GM21723 (cell line): ENCODE results near the gene SERINC5.
"Not testable (repeated sequence)": the region's sequence is repeated elsewhere in the genome, so short reads cannot be mapped to it uniquely, and the experiment has no call there.

ENCODE experiments used
- ATAC-seq: cut with Tn5 transposase; IDR thresholded peaks from one replicate; pipeline ENCODE4 v1.9.1; 2021; ENCODE audit warnings: mild to moderate bottlenecking, moderate library complexity; ENCODE audit not compliant: unreplicated experiment

SERINC5 gene

DNA sequence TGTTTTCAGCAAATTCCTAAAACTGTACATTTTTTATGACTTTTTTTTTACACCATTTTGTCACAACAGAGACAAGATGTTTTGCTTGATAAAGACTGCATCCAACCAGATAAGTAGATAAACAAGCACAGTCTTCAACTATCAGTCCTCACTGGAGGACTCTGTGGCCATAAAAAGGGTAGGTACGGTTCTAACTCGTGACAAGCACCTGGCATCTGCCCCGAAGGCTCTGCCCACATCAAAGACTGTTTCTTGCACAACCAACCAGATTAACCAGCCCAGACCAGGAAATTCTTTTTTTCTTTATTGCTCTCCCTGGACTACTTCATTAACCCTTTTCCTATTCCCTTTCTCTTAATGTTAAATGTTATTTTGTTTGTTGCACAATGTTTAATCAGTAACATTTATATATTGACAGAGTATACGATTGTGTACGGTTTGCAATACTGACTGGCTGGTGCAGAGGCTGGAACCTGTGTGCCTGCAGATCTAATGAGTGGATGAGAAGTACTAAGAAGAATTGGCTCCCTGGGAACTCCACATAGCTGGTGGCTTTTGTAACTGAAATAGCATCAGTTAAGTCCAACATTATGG lies 74.1 kb downstream of the SERINC5 start:
- no peak for ATAC-seq

GRCh38 chr5:80177236-80177635 lies 78.6 kb downstream of the SERINC5 start:
- ATAC-seq: no peak

GRCh38 chr5:80175337-80175736 lies 80.5 kb downstream of the SERINC5 start:
- no peak for ATAC-seq

- no peak for ATAC-seq
Measured at GRCh38 chr5:80174790-80175189, 81.1 kb downstream of the SERINC5 start.

DNA sequence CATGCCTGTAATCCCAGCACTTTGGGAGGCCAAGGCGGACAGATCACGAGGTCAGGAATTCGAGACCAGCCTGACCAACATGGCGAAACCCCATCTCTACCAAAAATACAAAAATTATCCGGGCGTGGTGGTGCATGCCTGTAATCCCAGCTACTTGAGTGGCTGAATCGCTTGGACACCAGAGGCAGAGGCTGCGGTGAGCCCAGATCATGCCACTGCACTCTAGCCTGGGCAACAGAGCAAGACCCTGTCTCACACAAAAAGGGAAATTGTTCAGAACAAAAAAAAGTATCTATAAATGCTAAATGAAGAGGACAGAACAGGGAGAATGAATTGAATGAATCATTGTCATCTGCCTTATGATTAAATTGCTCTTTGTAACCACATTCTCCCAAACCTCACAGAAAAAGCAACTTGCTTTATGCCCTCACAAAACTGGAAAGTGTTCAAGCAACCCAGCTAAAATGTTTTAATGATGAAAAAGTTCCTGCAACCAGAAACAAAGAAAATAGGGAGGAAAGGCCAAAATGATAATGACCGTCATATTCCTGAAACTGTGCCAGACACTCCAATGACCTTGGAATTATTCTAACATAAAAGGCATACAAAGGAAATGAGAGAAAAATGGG lies 83.7 kb downstream of the SERINC5 start:
- no peak for ATAC-seq

DNA sequence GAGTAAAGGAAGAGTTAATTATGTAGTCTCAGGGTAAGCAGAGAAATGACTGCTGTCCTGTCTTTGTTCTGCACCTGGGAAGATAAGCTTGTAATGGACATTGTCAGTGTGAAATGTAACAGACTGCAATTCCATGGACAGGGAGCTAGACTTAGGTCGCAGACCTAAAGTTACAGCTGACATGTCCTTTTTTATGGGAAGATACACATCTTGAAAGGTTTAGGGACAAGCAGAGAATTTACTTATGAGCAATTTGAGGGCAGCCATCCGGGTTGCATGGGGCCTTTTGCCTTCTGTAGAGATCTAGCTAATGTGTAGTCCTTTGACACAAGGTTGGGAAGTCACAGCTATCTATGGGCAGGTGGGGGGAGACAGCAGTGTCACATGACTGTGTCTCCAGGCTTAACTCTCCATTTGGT lies 85.7 kb downstream of the SERINC5 start:
- ATAC-seq: no peak

DNA sequence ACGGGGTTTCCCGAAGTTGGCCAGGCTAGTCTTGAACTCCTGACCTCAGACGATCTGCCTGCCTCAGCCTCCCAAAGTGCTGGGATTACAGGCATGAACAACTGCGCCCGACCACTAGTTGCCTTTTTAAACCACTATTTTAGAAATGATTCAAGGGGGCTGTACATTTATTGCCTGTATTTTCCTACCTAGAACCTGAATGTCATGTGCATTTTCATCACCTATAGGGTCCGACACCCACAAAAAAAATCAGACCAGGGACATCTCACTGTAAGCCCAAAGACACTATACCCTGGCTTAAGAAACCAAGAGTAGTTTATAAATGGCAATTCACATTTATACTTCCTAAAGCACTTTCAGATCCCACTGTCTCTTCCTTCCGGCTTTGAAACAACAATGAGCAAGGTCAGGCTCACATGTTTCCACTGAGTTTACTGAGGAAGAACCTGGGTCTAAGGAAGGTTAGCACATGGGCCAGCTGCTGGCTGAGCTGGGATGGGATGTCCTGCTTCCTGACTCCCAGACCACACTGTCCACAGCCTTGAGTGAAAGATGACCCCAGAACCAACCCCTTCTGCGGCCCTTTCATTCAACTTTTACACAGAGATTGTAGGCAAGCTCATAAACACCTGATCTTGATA lies 87.3 kb downstream of the SERINC5 start:
- no peak for ATAC-seq

GRCh38 chr5:80165452-80165851 lies 90.4 kb downstream of the SERINC5 start:
- ATAC-seq: no peak

DNA sequence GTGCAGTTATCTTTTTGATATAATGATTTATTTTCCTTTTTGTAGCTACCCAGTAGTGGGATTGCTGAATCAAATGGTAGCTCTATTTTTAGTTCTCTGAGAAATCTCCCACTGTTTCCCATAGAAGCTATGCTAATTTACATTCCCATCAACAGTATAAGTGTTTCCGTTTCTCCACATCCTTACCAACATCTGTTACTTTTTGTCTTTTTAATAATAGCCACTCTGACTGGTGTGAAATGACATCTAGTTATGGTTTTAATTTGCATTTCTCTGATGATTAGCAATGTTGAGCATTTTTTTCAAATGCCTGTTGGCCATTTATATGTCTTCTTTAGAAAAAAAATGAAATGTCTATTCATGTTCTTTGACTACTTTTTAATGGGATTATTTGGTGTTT lies 94.7 kb downstream of the SERINC5 start:
- no peak for ATAC-seq

- ATAC-seq: no peak
Measured at GRCh38 chr5:80160242-80160641, 95.6 kb downstream of the SERINC5 start.

DNA sequence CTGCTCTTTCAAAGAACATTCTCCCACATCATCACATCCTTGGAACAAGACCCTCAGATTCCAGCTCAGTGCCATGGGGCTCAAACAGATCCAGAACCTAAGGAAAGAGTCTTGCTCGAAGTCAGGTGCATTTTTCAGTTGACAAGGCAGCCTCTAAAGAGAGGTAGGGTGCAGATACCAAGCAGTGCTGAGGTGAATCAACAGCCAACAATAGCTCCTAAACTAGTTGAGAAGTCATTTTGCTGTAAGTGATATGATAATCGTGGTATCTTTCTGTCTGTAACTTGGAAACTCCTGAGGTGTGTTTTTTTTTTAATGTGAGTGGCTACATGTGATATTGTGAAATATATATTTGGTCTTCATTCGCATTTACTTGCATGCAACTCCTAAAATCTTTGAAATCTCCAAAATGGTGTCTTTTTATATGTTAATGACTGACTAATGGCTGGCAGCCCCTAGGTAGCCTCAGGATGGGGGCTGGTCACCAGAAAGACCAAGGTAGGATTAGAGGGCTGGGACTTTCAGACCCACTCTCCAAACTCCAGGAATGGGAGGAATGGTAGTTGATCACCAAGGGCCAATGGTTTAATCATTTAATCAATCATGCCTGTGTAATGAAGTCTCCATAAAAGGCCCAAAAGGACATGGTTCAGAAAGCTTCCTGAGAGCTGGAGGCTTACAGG lies 96.6 kb downstream of the SERINC5 start:
- no peak for ATAC-seq

DNA sequence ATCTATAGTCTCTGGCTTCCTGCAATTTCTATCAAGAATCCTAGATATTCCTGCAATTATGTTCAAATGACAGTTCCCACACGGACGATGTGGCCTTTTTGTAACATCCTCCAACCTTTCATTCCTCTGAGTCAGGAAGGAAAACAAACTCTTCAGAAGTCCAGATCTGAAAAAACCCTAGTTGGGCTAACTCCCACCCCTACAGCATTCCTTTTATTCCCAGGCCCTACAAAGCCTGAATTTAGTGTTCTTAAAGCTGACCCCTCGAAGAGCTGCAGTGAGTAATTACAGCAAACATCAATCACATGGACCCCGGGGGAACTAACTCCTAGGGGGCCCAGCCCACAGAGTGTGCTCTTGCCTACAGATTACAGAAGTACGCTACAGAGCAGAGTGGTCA lies 99.7 kb downstream of the SERINC5 start:
- ATAC-seq: no peak

DNA sequence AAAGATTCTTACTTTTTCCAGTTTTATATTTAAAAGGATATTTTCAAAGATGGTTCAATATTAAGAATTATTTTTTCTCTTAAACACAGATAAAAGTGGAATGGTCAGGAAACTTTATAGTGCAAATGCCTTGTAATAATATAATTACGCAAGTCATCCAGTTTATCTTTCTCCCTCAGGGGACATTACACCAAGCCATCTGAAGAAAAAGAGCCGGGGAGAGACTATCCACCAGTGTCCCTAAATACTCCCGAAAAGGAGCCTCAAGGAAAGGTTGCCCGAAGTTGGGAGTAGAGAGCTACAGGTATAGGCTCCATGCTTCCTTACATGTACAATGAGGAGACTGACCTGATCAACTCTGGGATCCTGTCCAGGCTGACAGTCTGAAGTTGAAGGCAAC lies 101.1 kb downstream of the SERINC5 start:
- ATAC-seq: no peak

- ATAC-seq: not testable (repeated sequence)
Measured at GRCh38 chr5:80154289-80154688, 101.6 kb downstream of the SERINC5 start.

GRCh38 chr5:80153586-80154126 lies 102.2 kb downstream of the SERINC5 start:
- no peak for ATAC-seq

DNA sequence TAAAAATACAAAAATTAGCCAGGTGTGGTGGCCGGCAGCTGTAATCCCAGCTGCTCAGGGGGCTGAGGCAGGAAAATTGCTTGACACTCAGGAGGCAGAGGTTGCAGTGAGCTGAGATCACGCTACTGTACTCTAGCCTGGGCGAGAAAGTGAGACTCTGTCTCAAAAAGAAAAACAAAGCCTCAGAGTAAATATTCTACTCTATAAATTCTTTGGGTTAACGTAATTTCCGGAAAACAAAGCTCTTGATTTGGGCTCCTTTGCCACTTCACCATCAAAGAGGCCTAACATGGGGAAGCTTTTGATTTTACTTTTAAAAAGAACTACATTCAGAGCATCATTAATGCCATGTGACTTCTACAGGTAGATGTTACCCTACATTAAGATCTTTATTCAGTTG lies 103.1 kb downstream of the SERINC5 start:
- ATAC-seq: no peak

DNA sequence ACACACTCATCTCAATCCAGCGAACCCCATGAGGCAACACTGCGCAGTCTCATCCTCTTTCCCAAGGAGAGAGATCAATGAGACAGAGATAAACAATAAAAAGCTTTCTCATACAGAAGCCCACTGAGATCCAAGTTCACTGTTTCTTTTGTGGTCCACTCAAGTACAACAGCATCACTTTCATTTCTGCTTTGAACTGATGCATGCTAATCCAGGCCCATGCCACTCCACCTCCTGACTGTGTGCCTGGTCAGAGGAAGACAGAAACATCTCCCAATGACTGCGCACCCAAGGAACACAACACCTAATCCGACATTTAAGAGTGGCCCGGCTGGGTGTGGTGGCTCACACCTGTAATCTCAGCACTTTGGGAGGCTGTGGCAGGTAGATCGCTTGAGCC lies 104.0 kb downstream of the SERINC5 start:
- ATAC-seq: no peak

DNA sequence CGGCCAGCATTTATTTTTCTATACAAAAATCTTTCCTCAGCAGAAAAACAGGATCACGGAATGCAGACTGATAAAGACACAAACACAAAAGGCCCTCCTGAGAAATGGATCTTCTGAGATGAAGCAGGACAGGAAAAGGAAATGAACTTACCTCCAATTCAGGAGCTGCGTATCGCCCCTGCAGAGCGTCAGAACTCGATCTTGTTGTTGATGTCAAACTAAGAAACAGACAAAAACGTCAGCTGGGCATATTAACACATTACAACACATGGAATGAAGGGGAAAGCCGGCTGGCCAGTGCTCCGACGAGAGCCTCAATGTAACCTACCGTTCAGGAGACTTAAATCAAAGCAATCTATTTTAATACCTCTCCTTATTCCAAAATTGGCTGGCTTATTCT lies 105.1 kb downstream of the SERINC5 start:
- ATAC-seq: no peak

GRCh38 chr5:80149161-80149609 lies 106.7 kb downstream of the SERINC5 start:
- no peak for ATAC-seq

- no peak for ATAC-seq
Measured at GRCh38 chr5:80147119-80147815, 108.6 kb downstream of the SERINC5 start.

DNA sequence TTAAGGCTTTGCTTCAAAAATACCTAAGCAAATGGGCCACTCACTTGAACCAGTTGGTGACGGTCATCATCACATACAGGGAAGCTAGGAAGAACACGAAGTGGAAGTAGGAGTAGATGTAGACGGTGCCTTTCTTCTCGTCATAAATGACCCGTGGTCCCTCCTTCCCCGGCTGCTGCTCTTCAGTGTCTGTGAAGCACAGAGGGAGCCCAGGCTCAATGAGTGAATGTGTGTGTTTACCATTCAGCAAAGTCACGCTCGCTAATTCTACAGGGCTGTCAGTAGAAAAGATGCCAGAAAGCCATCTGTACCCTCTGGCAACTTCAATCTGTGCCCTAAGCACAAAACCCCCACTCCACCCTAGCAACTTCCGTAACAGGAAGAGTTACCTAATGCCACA lies 109.8 kb downstream of the SERINC5 start:
- ATAC-seq: no peak
